ENCODE data around the gene MIF4GD.

The MIF4GD gene

GRCh38 chr17:75252039-75252816 is 18.8 kb downstream of the MIF4GD start:
- TF ChIP-seq LEF1 (IDR thresholded peaks at IDR 0.05; ENCODE audit: borderline replicate concordance): no peak
- no peak for TF ChIP-seq TARDBP (IDR thresholded peaks at IDR 0.05)
- TF ChIP-seq L3MBTL2 (conservative IDR thresholded peaks at IDR 0.05): no peak
- no peak for DNase-seq (ENCODE audit: extremely low spot score)
- POLR2A ChIA-PET: interaction anchor here (1.5 kb wide), 1 partner anchor 18 kb away, joined by 4 read pairs; the partner anchor contains the start of gene MIF4GD
- CTCF ChIA-PET: interaction anchor here (0.6 to 1.0 kb wide), 2 partner anchors 12 to 378 kb away, joined by 4 read pairs; no protein-coding TSS in a partner anchor

- ChIA-PET POLR2A (interaction anchor here (0.9 to 3.8 kb wide), 5 partner anchors 10 to 44 kb away, joined by 3 to 21 read pairs (median 9); partner anchors contain the start of genes GGA3, MIF4GD, MRPS7 and NUP85), CTCF (interaction anchor here (2.3 to 3.1 kb wide), 2 partner anchors 10 to 162 kb away, joined by 12 to 24 read pairs; no protein-coding TSS in a partner anchor)
- DNase-seq (ENCODE audit: extremely low spot score): no peak
- no peak for TF ChIP-seq NFRKB (IDR thresholded peaks at IDR 0.05)
- TF ChIP-seq ZNF384 (IDR thresholded peaks at IDR 0.05): no peak
- TF ChIP-seq TARDBP (IDR thresholded peaks at IDR 0.05): no peak
- TF ChIP-seq L3MBTL2 (conservative IDR thresholded peaks at IDR 0.05): no peak
- TF ChIP-seq SUZ12 (IDR thresholded peaks at IDR 0.05): no peak
- no peak for TF ChIP-seq CTBP1 (IDR thresholded peaks at IDR 0.05; ENCODE audit: borderline replicate concordance)
- TF ChIP-seq FOXA1 (IDR thresholded peaks at IDR 0.05): no peak
- no peak for TF ChIP-seq FOXK2 (IDR thresholded peaks at IDR 0.05)
- TF ChIP-seq SP1 (IDR thresholded peaks at IDR 0.05): no peak
- TF ChIP-seq PKNOX1 (IDR thresholded peaks at IDR 0.05): no peak
- TF ChIP-seq LEF1 (IDR thresholded peaks at IDR 0.05; ENCODE audit: borderline replicate concordance): no peak
- no peak for TF ChIP-seq HDGF (IDR thresholded peaks at IDR 0.05; ENCODE audit: borderline replicate concordance)
These were observed 21.0 kb downstream of the MIF4GD start for GRCh38 chr17:75250009-75250471.

GRCh38 chr17:75249564-75249963 is 21.5 kb downstream of the MIF4GD start:
- TF ChIP-seq SUZ12 (IDR thresholded peaks at IDR 0.05): no peak
- no peak for TF ChIP-seq NFRKB (IDR thresholded peaks at IDR 0.05)
- TF ChIP-seq TARDBP (IDR thresholded peaks at IDR 0.05): no peak
- TF ChIP-seq FOXK2 (IDR thresholded peaks at IDR 0.05): no peak
- no peak for TF ChIP-seq ARNT (IDR thresholded peaks at IDR 0.05)
- no peak for TF ChIP-seq CTBP1 (IDR thresholded peaks at IDR 0.05; ENCODE audit: borderline replicate concordance)
- no peak for TF ChIP-seq HDGF (IDR thresholded peaks at IDR 0.05; ENCODE audit: borderline replicate concordance)
- no peak for TF ChIP-seq ZNF384 (IDR thresholded peaks at IDR 0.05)
- no peak for TF ChIP-seq FOXM1 (IDR thresholded peaks at IDR 0.05; ENCODE audit: borderline replicate concordance)
- no peak for DNase-seq (ENCODE audit: extremely low spot score)
- ChIA-PET CTCF (interaction anchor here (2.3 to 3.1 kb wide), 2 partner anchors 9 to 163 kb away, joined by 12 to 24 read pairs; no protein-coding TSS in a partner anchor), POLR2A (interaction anchor here (0.9 to 3.8 kb wide), 5 partner anchors 9 to 44 kb away, joined by 3 to 21 read pairs (median 9); partner anchors contain the start of genes GGA3, MIF4GD, MRPS7 and NUP85)

- ChIA-PET POLR2A (interaction anchor here (1.0 kb wide), 1 partner anchor 43 kb away, joined by 3 read pairs; the partner anchor contains the start of gene SLC25A19), CTCF (interaction anchor here (0.9 kb wide), 1 partner anchor 8 kb away, joined by 4 read pairs; no protein-coding TSS in a partner anchor)
- TF ChIP-seq LEF1 (IDR thresholded peaks at IDR 0.05; ENCODE audit: borderline replicate concordance): no peak
- no peak for TF ChIP-seq SUZ12 (IDR thresholded peaks at IDR 0.05)
- no peak for TF ChIP-seq HDGF (IDR thresholded peaks at IDR 0.05; ENCODE audit: borderline replicate concordance)
- TF ChIP-seq ZNF384 (IDR thresholded peaks at IDR 0.05): no peak
- TF ChIP-seq ARNT (IDR thresholded peaks at IDR 0.05): no peak
- TF ChIP-seq L3MBTL2 (conservative IDR thresholded peaks at IDR 0.05): no peak
- TF ChIP-seq CTBP1 (IDR thresholded peaks at IDR 0.05; ENCODE audit: borderline replicate concordance): no peak
- no peak for TF ChIP-seq BHLHE40 (IDR thresholded peaks at IDR 0.05; ENCODE audit: borderline replicate concordance)
- no peak for TF ChIP-seq ELF4 (IDR thresholded peaks at IDR 0.05)
- no peak for TF ChIP-seq TARDBP (IDR thresholded peaks at IDR 0.05)
- no peak for TF ChIP-seq NFRKB (IDR thresholded peaks at IDR 0.05)
- TF ChIP-seq FOXK2 (IDR thresholded peaks at IDR 0.05): no peak
- TF ChIP-seq FOXA1 (IDR thresholded peaks at IDR 0.05): no peak
- TF ChIP-seq SP1 (IDR thresholded peaks at IDR 0.05): no peak
- no peak for TF ChIP-seq PKNOX1 (IDR thresholded peaks at IDR 0.05)
- TF ChIP-seq FOXM1 (IDR thresholded peaks at IDR 0.05; ENCODE audit: borderline replicate concordance): no peak
- no peak for DNase-seq (ENCODE audit: extremely low spot score)
These were observed 24.6 kb downstream of the MIF4GD start for GRCh38 chr17:75246404-75246803.

GRCh38 chr17:75245011-75245410 is 26.0 kb downstream of the MIF4GD start:
- no peak for DNase-seq (ENCODE audit: extremely low spot score)
- TF ChIP-seq ZNF384 (IDR thresholded peaks at IDR 0.05) (no peak), TARDBP (IDR thresholded peaks at IDR 0.05) (no peak), ELF4 (IDR thresholded peaks at IDR 0.05) (no peak), BHLHE40 (IDR thresholded peaks at IDR 0.05; ENCODE audit: borderline replicate concordance) (no peak), HDGF (IDR thresholded peaks at IDR 0.05; ENCODE audit: borderline replicate concordance) (no peak), FOXM1 (IDR thresholded peaks at IDR 0.05; ENCODE audit: borderline replicate concordance) (no peak)
- CTCF ChIA-PET: no interaction called here
- POLR2A ChIA-PET: no interaction called here

- no peak for DNase-seq (ENCODE audit: extremely low spot score)
- ChIA-PET POLR2A (interaction anchor here (2.8 kb wide), 1 partner anchor 27 kb away, joined by 10 read pairs; the partner anchor contains the start of gene MIF4GD), CTCF (no interaction called here)
- TF ChIP-seq HDGF (IDR thresholded peaks at IDR 0.05; ENCODE audit: borderline replicate concordance) (no peak), L3MBTL2 (conservative IDR thresholded peaks at IDR 0.05) (no peak), SP1 (IDR thresholded peaks at IDR 0.05) (no peak), FOXM1 (IDR thresholded peaks at IDR 0.05; ENCODE audit: borderline replicate concordance) (no peak), ARNT (IDR thresholded peaks at IDR 0.05) (no peak)
These were observed 26.7 kb downstream of the MIF4GD start for GRCh38 chr17:75244133-75244866.
